B cell (primary cell): ENCODE results near the gene DISP2. TPM values are rescaled to one million over a fixed set of nuclear protein-coding genes. Genes with fewer than 3 reads are reported as not detected.
A peak's percentile ranks its signal among the peaks of the same experiment; 100 is the strongest.

Experiments
- ATAC-seq: fragments of 200-7000 bp; cut with Tn5 transposase; one replicate; pipeline ENCODE4 v1.10.0; 2021; ENCODE audit warnings: low read depth, mild to moderate bottlenecking, moderate number of reproducible peaks, moderate library complexity
- CTCF ChIA-PET: fragments of 350-600 bp; sonication (Branson Sonifier 250); formaldehyde crosslinking; loops from one replicate; lab custom pipeline; 2021; ENCODE audit warnings: antibody characterized with exemption, inconsistent platforms; lab: Charles Lee
- POLR2A ChIA-PET: fragments of 350-600 bp; sonication (Branson Sonifier 250); formaldehyde crosslinking; loops from one replicate; lab custom pipeline; 2021; ENCODE audit warnings: antibody characterized with exemption; lab: Charles Lee
- DNase-seq: peaks from one replicate; pipeline ENCODE4 v3.0.0; 2013
- H2AFZ ChIP-seq: 2 replicates; pipeline ENCODE4 v1.6.1; 2012; ENCODE audit warnings: mild to moderate bottlenecking, low read depth, low read length; ENCODE audit not compliant: insufficient read depth, poor library complexity, severe bottlenecking
- H3K27ac ChIP-seq, 2 donors: 1 replicate in 1 of 2; 2 replicates in 1 of 2; pipeline ENCODE4 v1.5.1; 2012 to 2013; ENCODE audit warnings: low read length in 2 of 2, mild to moderate bottlenecking in 2 of 2, moderate library complexity in 1 of 2
- H3K27me3 ChIP-seq, 4 experiments: fragments of 200-600 bp in 1 of 4; sonication (generic) in 1 of 4; replicated peaks in 1 of 4; 1 replicate in 2 of 4; 2 replicates in 2 of 4; pipeline versions ENCODE4 v1.6.1 to v1.7.0; 2013 to 2016; ENCODE audit warnings: low read length in 3 of 4, mild to moderate bottlenecking in 2 of 4, mixed read lengths in 1 of 4, moderate library complexity in 1 of 4; ENCODE audit not compliant: insufficient read depth in 4 of 4, control insufficient read depth in 3 of 4; ENCODE audit errors: control extremely low read depth in 1 of 4
- H3K36me3 ChIP-seq, 2 experiments: replicated peaks in 1 of 2; 1 replicate in 1 of 2; 2 replicates in 1 of 2; pipeline versions ENCODE4 v1.6.1 to v1.7.1; 2013; ENCODE audit warnings: low read length in 1 of 2; ENCODE audit not compliant: insufficient read depth in 2 of 2, control insufficient read depth in 1 of 2; ENCODE audit errors: control extremely low read depth in 1 of 2, extremely low read depth in 1 of 2
- H3K4me1 ChIP-seq, 2 donors: fragments of 200-600 bp in 1 of 2; sonication (generic) in 1 of 2; 1 replicate in 1 of 2; 2 replicates in 1 of 2; pipeline versions ENCODE4 v1.5.1 to v1.6.1; 2013 to 2017; ENCODE audit warnings: low read length in 2 of 2; ENCODE audit not compliant: control insufficient read depth in 2 of 2, insufficient read depth in 2 of 2
- H3K4me2 ChIP-seq: replicated peaks from 2 replicates; pipeline ENCODE3; 2012; ENCODE audit warnings: mild to moderate bottlenecking, low read depth, low read length; ENCODE audit not compliant: poor library complexity, severe bottlenecking
- H3K4me3 ChIP-seq, 5 experiments: fragments of 200-600 bp in 1 of 5; sonication (generic) in 1 of 5; 1 replicate in 3 of 5; 2 replicates in 2 of 5; pipeline versions ENCODE4 v1.5.1 to v1.7.0; 2011 to 2016; ENCODE audit warnings: low read length in 4 of 5, mild to moderate bottlenecking in 4 of 5, low read depth in 2 of 5, control low read depth in 1 of 5, moderate library complexity in 1 of 5; ENCODE audit not compliant: insufficient read depth in 1 of 5; ENCODE audit errors: control extremely low read depth in 1 of 5, extremely low read depth in 1 of 5
- H3K79me2 ChIP-seq: fragments of 200-600 bp; sonication (generic); one replicate; pipeline ENCODE4 v1.6.0; 2016; ENCODE audit warnings: low read length; ENCODE audit not compliant: control insufficient read depth, insufficient read depth
- H3K9ac ChIP-seq: fragments of 200-600 bp; sonication (generic); 2 replicates; pipeline ENCODE4 v1.6.1; 2017; ENCODE audit warnings: mild to moderate bottlenecking, low read length, moderate library complexity
- H3K9me3 ChIP-seq, 3 donors: one replicate each; pipeline versions ENCODE4 v1.6.1 to v1.7.1; 2013; ENCODE audit warnings: low read length in 2 of 3; ENCODE audit not compliant: control insufficient read depth in 2 of 3, insufficient read depth in 1 of 3; ENCODE audit errors: control extremely low read depth in 1 of 3
- H4K20me1 ChIP-seq: 2 replicates; pipeline ENCODE4 v1.6.0; 2012; ENCODE audit warnings: mild to moderate bottlenecking, low read length; ENCODE audit not compliant: insufficient read depth, control insufficient read depth, poor library complexity, severe bottlenecking
- H3K27ac Mint-ChIP-seq: one replicate; pipeline ENCODE4 v1.8.0; 2021; ENCODE audit warnings: mixed read lengths
- H3K27me3 Mint-ChIP-seq: one replicate; pipeline ENCODE4 v1.8.0; 2021; ENCODE audit warnings: mixed read lengths
- H3K4me1 Mint-ChIP-seq: one replicate; pipeline ENCODE4 v1.8.0; 2021; ENCODE audit warnings: mixed read lengths
- H3K4me3 Mint-ChIP-seq: one replicate; pipeline ENCODE4 v1.8.0; 2021; ENCODE audit warnings: mixed read lengths
- H3K9me3 Mint-ChIP-seq: one replicate; pipeline ENCODE4 v1.8.0; 2022; ENCODE audit warnings: mixed read lengths; ENCODE audit not compliant: insufficient read depth
- EZH2 ChIP-seq: IDR thresholded peaks from 2 replicates; pipeline ENCODE4 v1.6.1; 2012; ENCODE audit warnings: borderline replicate concordance, low read depth, mild to moderate bottlenecking, moderate library complexity, low read length; ENCODE audit not compliant: insufficient read depth, poor library complexity, severe bottlenecking
- WGBS: methylation state at CpG from one replicate; pipeline ENCODE4 v1.1.5; 2013; ENCODE audit warnings: missing lambda C conversion rate; ENCODE audit not compliant: insufficient coverage; 5-methylcytosine and 5-hydroxymethylcytosine counted together
- intact Hi-C: fragments of 100-400 bp; cut with micrococcal nuclease; formaldehyde crosslinking; loops from one replicate; pipeline ENCODE4 v1.10.0; 2022
- polyA plus RNA-seq: library from polyadenylated mRNA; depleted of rRNA; stranded (reverse); fragments of >200 nt; gene quantifications from 2 replicates; pipeline ENCODE4 v1.2.3, GENCODE V29; 2012
- total RNA-seq, 2 donors: library from RNA; stranded (reverse); fragments of 120-200 nt in 1 of 2; gene quantifications; 1 replicate in 1 of 2; 2 replicates in 1 of 2; pipeline versions ENCODE4 v1.2.3 to v1.2.4, GENCODE V29; 2013 to 2022
- TF ChIP-seq, protein P1 (sequence below): fragments of 200-600 bp; IDR thresholded peaks from one replicate; pipeline ENCODE4 v1.8.0; 2022; ENCODE audit warnings: antibody characterized with exemption, mild to moderate bottlenecking

DISP2 gene
- total and polyA plus RNA-seq, 2 donors (not counting 1 experiment from before 2014, with no cell fraction given): 0.13 to 0.71 TPM

DNA sequence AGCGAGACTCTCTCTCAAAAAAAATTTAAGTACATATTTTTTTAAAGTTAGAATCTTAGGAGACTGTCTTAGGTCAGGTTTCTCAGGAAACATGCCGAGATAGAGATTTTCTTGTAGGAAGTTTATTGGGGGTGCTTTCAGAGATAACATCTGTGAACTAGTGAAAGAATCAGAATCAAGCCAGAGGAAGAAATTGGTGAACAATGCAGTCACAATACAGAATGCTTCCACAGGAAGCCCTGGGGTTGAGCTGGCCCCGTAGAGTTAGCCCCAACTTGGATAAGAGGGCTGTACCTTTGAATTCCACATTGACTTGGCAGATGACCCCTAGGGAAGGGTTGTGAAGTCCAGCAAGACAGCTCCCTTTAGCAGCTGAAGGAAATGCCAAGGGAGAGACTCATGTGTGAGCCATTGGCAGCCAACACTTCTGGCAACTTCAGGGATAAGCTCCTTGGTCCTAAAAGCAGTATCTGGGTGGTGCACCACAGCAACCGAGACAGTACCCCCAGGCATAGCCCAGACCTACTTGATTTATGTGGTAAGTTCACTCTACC is 43.2 kb upstream of the DISP2 start:
- Mint-ChIP-seq H3K9me3 (no peaks in the 10 kb centered on the region), H3K27ac (no peak overlapping the region), H3K27me3 (peaks cover 8% of the 10 kb centered on the region), H3K4me1 (peaks cover 20% of the 10 kb centered on the region), H3K4me3 (no peak overlapping the region)
- no peak for TF ChIP-seq EZH2
- TF ChIP-seq, protein P1, sequence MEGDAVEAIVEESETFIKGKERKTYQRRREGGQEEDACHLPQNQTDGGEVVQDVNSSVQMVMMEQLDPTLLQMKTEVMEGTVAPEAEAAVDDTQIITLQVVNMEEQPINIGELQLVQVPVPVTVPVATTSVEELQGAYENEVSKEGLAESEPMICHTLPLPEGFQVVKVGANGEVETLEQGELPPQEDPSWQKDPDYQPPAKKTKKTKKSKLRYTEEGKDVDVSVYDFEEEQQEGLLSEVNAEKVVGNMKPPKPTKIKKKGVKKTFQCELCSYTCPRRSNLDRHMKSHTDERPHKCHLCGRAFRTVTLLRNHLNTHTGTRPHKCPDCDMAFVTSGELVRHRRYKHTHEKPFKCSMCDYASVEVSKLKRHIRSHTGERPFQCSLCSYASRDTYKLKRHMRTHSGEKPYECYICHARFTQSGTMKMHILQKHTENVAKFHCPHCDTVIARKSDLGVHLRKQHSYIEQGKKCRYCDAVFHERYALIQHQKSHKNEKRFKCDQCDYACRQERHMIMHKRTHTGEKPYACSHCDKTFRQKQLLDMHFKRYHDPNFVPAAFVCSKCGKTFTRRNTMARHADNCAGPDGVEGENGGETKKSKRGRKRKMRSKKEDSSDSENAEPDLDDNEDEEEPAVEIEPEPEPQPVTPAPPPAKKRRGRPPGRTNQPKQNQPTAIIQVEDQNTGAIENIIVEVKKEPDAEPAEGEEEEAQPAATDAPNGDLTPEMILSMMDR: no peak
- no peaks in the 10 kb centered on the region for H3K36me3 ChIP-seq
- H3K4me3 ChIP-seq: no peak overlapping the region
- ATAC-seq (no peak), DNase-seq (no peak)
- H3K27me3 ChIP-seq: peaks cover 0 to 5% (median 4%) of the 10 kb centered on the region in 4 experiments
- intact Hi-C loops: no loop called here
- peaks cover 17 to 29% of the 10 kb centered on the region in 2 donors for H3K4me1 ChIP-seq
- no peak overlapping the region for H3K9ac ChIP-seq
- ChIA-PET POLR2A (interaction anchor here (1.0 kb wide), 1 partner anchor 8 kb away, joined by 3 read pairs; the partner anchor contains the start of gene INAFM2), CTCF (interaction anchor here (0.9 to 14.9 kb wide), 6 partner anchors 6 to 105 kb away, joined by 3 to 204 read pairs (median 4); partner anchors contain the start of genes CCDC9B and INAFM2)
- no peaks in the 10 kb centered on the region for H3K9me3 ChIP-seq
- H2AFZ ChIP-seq: no peak overlapping the region
- no peaks in the 10 kb centered on the region for H4K20me1 ChIP-seq
- no peak overlapping the region for H3K4me2 ChIP-seq
- no peak overlapping the region for H3K27ac ChIP-seq
- H3K79me2 ChIP-seq: no peaks in the 10 kb centered on the region
- WGBS: 36% methylated on average over 2 of the region's 4 CpGs

DNA sequence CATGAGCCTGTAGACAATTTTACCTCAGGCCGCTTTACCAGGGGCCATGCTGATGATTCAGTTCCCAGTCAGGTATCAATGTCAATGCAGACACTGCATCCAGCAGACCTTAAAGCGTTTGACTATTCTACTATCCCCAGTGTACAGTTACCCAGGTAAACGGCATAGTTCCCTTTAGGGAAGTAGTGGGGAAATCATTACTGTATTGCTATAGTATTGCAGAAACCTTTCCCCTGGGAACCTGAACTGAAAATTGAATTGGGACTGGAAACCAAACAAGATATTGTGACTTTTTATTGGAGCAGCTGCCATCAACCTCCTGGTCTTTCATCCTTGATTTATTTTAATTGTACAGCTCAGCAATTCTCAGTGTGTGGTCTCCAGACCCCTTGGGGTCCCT is 41.1 kb upstream of the DISP2 start:
- intact Hi-C loops: no loop called here
- 100% methylated on average over 1 of the region's 3 CpGs for WGBS
- Histone ChIP-seq H3K27me3 (peaks cover 0 to 8% (median 4%) of the 10 kb centered on the region in 4 experiments), H3K9me3 (no peaks in the 10 kb centered on the region), H3K27ac (no peak overlapping the region), H3K4me2 (peak overlapping the region; percentile 40), H4K20me1 (no peaks in the 10 kb centered on the region), H3K9ac (no peak overlapping the region), H3K4me1 (peaks cover 17 to 31% of the 10 kb centered on the region in 2 donors), H3K79me2 (no peaks in the 10 kb centered on the region), H3K36me3 (no peaks in the 10 kb centered on the region), H2AFZ (no peak overlapping the region), H3K4me3 (no peak overlapping the region)
- peaks cover 8% of the 10 kb centered on the region for H3K27me3 Mint-ChIP-seq
- ChIA-PET POLR2A (no interaction called here), CTCF (interaction anchor here (1.0 to 8.5 kb wide), 7 partner anchors 19 to 109 kb away, joined by 3 to 221 read pairs (median 7); partner anchors contain the start of gene CCDC9B)
- no peak overlapping the region for H3K27ac Mint-ChIP-seq
- DNase-seq (no peak), ATAC-seq (no peak)
- H3K4me1 Mint-ChIP-seq: peaks cover 23% of the 10 kb centered on the region
- TF ChIP-seq EZH2: no peak
- TF ChIP-seq, protein P1: no peak
- H3K4me3 Mint-ChIP-seq: no peak overlapping the region
- H3K9me3 Mint-ChIP-seq: no peaks in the 10 kb centered on the region
